ENCODE results near the gene TRIM9. TPM values are rescaled to one million over a fixed set of nuclear protein-coding genes. Genes with fewer than 3 reads are reported as not detected.

Gene TRIM9
- total RNA-seq, 1 experiment from 2014 or later = 0.44 TPM

DNA sequence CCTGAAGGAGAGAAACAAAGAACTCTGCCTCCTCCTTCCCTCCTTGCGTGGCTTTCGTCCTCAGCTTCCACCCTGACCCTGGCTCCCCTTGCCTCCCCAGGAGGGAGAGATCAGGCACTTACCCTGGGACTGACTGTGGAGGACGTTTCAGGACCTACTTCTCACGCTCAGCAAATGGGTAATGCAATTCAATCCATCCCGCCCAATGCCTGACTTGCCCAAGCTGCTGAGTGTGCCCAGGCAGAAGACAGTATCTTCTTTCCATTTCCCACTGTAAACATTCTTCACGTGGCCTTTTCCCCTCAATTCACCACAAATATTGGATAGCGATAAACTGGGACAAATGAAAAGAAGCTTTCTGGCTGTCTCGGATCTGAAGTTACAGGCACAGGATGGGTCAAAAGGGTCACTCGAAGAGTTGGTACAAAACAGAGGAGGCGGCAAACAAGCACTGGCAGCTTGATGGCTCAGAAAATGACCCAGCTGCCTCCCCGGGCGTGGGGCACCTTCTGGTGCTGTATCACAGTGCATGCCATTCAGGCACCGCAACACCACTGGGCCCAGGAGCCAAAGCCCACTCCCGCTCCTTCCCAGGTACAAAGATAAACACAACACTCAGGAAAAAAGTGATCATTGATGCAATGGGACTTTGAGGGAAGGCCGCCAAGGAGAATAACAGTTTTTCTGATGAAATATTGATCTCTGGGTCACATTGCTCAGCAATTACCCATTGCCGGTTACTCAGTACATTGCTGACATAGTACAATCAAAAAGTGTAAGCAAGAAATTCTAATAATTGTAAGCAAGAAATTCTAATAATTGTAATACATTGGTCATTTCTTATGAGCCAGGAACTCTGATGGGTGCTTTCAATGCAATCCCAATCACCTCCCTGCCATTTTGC lies 65.8 kb downstream of the TRIM9 start:
- BruUV-seq (replicated peaks) = no TSS peak
- in situ Hi-C loops (cut with HindIII; ENCODE audit: low pct_unique_long_range_greater_than_20kb, low sequenced_read_pairs) = no loop called here
- Histone ChIP-seq H3K4me1 (ENCODE audit: control insufficient read depth, insufficient read depth, low read length) (no peaks in the 10 kb centered on the region), H3K27me3 (ENCODE audit: control insufficient read depth, insufficient read depth, low read length) (peaks cover 2% of the 10 kb centered on the region; the same call in 1 of the 2 replicates), H3K4me3 (ENCODE audit: low read depth in 2 of 2, low read length in 2 of 2) (no peak overlapping the region), H3K9me3 (ENCODE audit: control insufficient read depth, insufficient read depth, low read depth, low read length) (no peaks in the 10 kb centered on the region), H3K36me3 (ENCODE audit: control insufficient read depth, insufficient read depth, low read length) (no peaks in the 10 kb centered on the region), H3K27ac (ENCODE audit: low read length) (no peak overlapping the region)
- no peak for TF ChIP-seq POLR2AphosphoS5 (IDR thresholded peaks at IDR 0.05; ENCODE audit: low read depth, low read length)
- ChIA-PET POLR2A (no interaction called here), CTCF (no interaction called here)
- intact Hi-C loops (cut with micrococcal nuclease; ENCODE audit: unreplicated experiment) = no loop called here
- ATAC-seq = no peak
- DNase-seq (ENCODE audit: low read depth, low spot score) = no peak

- H3K4me1 ChIP-seq (ENCODE audit: control insufficient read depth, insufficient read depth, low read length) = no peaks in the 10 kb centered on the region
- no peak overlapping the region for H3K27ac ChIP-seq (ENCODE audit: low read length)
- no peaks in the 10 kb centered on the region for H3K36me3 ChIP-seq (ENCODE audit: control insufficient read depth, insufficient read depth, low read length)
- H3K9me3 ChIP-seq (ENCODE audit: control insufficient read depth, insufficient read depth, low read depth, low read length) = no peaks in the 10 kb centered on the region
- BruUV-seq (replicated peaks) = no TSS peak
- intact Hi-C loops (cut with micrococcal nuclease; ENCODE audit: unreplicated experiment) = no loop called here
- TF ChIP-seq, protein P1, sequence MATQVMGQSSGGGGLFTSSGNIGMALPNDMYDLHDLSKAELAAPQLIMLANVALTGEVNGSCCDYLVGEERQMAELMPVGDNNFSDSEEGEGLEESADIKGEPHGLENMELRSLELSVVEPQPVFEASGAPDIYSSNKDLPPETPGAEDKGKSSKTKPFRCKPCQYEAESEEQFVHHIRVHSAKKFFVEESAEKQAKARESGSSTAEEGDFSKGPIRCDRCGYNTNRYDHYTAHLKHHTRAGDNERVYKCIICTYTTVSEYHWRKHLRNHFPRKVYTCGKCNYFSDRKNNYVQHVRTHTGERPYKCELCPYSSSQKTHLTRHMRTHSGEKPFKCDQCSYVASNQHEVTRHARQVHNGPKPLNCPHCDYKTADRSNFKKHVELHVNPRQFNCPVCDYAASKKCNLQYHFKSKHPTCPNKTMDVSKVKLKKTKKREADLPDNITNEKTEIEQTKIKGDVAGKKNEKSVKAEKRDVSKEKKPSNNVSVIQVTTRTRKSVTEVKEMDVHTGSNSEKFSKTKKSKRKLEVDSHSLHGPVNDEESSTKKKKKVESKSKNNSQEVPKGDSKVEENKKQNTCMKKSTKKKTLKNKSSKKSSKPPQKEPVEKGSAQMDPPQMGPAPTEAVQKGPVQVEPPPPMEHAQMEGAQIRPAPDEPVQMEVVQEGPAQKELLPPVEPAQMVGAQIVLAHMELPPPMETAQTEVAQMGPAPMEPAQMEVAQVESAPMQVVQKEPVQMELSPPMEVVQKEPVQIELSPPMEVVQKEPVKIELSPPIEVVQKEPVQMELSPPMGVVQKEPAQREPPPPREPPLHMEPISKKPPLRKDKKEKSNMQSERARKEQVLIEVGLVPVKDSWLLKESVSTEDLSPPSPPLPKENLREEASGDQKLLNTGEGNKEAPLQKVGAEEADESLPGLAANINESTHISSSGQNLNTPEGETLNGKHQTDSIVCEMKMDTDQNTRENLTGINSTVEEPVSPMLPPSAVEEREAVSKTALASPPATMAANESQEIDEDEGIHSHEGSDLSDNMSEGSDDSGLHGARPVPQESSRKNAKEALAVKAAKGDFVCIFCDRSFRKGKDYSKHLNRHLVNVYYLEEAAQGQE (IDR thresholded peaks at IDR 0.05; ENCODE audit: insufficient read depth in 1 of 2, low read depth in 2 of 2, low read length in 1 of 2) = no peak
- TF ChIP-seq, protein P2, sequence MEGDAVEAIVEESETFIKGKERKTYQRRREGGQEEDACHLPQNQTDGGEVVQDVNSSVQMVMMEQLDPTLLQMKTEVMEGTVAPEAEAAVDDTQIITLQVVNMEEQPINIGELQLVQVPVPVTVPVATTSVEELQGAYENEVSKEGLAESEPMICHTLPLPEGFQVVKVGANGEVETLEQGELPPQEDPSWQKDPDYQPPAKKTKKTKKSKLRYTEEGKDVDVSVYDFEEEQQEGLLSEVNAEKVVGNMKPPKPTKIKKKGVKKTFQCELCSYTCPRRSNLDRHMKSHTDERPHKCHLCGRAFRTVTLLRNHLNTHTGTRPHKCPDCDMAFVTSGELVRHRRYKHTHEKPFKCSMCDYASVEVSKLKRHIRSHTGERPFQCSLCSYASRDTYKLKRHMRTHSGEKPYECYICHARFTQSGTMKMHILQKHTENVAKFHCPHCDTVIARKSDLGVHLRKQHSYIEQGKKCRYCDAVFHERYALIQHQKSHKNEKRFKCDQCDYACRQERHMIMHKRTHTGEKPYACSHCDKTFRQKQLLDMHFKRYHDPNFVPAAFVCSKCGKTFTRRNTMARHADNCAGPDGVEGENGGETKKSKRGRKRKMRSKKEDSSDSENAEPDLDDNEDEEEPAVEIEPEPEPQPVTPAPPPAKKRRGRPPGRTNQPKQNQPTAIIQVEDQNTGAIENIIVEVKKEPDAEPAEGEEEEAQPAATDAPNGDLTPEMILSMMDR (IDR thresholded peaks at IDR 0.05) = no peak
- TF ChIP-seq POLR2AphosphoS5 (IDR thresholded peaks at IDR 0.05; ENCODE audit: low read depth, low read length) (no peak), SIN3A (IDR thresholded peaks at IDR 0.05; ENCODE audit: borderline replicate concordance, insufficient read depth, low read depth, low read length) (no peak), TCF7L2 (IDR thresholded peaks at IDR 0.05; ENCODE audit: low read depth, low read length) (no peak)
- POLR2A ChIA-PET = no interaction called here
- ATAC-seq = no peak
- in situ Hi-C loops (cut with HindIII; ENCODE audit: low pct_unique_long_range_greater_than_20kb, low sequenced_read_pairs) = no loop called here
- CTCF ChIA-PET = no interaction called here
- DNase-seq (ENCODE audit: low read depth, low spot score) = no peak
- no peak overlapping the region for H3K4me3 ChIP-seq (ENCODE audit: low read depth in 2 of 2, low read length in 2 of 2)
- peaks cover 2% of the 10 kb centered on the region; the same call in 1 of the 2 replicates for H3K27me3 ChIP-seq (ENCODE audit: control insufficient read depth, insufficient read depth, low read length)
Measured at GRCh38 chr14:51028361-51028760, 66.5 kb downstream of the TRIM9 start.

GRCh38 chr14:51024377-51024776 lies 70.5 kb downstream of the TRIM9 start:
- intact Hi-C loops (cut with micrococcal nuclease; ENCODE audit: unreplicated experiment) = no loop called here
- no peak for DNase-seq (ENCODE audit: low read depth, low spot score)
- in situ Hi-C loops (cut with HindIII; ENCODE audit: low pct_unique_long_range_greater_than_20kb, low sequenced_read_pairs) = no loop called here
- Histone ChIP-seq H3K27ac (ENCODE audit: low read length) (no peak overlapping the region), H3K27me3 (ENCODE audit: control insufficient read depth, insufficient read depth, low read length) (peaks cover 2% of the 10 kb centered on the region; the same call in 1 of the 2 replicates), H3K36me3 (ENCODE audit: control insufficient read depth, insufficient read depth, low read length) (no peaks in the 10 kb centered on the region), H3K9me3 (ENCODE audit: control insufficient read depth, insufficient read depth, low read depth, low read length) (no peaks in the 10 kb centered on the region), H3K4me1 (ENCODE audit: control insufficient read depth, insufficient read depth, low read length) (no peaks in the 10 kb centered on the region), H3K4me3 (ENCODE audit: low read depth in 2 of 2, low read length in 2 of 2) (no peak overlapping the region)
- no TSS peak for BruUV-seq (replicated peaks)
- TF ChIP-seq, protein P2 (IDR thresholded peaks at IDR 0.05) = no peak
- POLR2A ChIA-PET = no interaction called here
- CTCF ChIA-PET = interaction anchor here (0.7 kb wide), 1 partner anchor 10 kb away, joined by 4 read pairs; no protein-coding TSS in a partner anchor
- ATAC-seq = no peak

Data from Panc1 (cell line).